Measurements from ENCODE around the gene KRTAP10-2.

DNA sequence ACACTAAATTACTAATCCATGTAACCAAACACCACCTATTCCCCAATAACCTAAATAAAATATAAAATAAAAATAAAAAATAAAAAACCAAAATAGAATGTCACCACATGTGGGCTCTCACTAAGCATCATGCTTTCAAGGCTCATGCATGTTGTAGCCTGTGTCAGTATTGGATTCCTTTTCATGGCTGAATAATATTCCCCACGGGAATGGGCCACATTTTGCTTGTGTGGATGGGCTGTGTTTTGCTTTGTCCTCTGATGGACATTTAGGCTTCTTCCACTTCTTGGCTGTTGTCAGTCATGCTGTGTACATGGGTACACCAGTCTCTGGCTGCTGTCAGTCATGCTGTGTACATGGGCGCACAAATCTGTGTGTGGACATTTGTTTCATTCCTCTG is 37.8 kb upstream of the KRTAP10-2 start:
- TF ChIP-seq, protein P1, sequence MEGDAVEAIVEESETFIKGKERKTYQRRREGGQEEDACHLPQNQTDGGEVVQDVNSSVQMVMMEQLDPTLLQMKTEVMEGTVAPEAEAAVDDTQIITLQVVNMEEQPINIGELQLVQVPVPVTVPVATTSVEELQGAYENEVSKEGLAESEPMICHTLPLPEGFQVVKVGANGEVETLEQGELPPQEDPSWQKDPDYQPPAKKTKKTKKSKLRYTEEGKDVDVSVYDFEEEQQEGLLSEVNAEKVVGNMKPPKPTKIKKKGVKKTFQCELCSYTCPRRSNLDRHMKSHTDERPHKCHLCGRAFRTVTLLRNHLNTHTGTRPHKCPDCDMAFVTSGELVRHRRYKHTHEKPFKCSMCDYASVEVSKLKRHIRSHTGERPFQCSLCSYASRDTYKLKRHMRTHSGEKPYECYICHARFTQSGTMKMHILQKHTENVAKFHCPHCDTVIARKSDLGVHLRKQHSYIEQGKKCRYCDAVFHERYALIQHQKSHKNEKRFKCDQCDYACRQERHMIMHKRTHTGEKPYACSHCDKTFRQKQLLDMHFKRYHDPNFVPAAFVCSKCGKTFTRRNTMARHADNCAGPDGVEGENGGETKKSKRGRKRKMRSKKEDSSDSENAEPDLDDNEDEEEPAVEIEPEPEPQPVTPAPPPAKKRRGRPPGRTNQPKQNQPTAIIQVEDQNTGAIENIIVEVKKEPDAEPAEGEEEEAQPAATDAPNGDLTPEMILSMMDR (IDR thresholded peaks at IDR 0.05; ENCODE audit: insufficient read depth, low read length, poor library complexity, severe bottlenecking): no peak
- no peak for TF ChIP-seq EZH2phosphoT487 (conservative IDR thresholded peaks at IDR 0.05; ENCODE audit: low read length)
